A549 treated with CpdA at 1 μM for 4 hours (cell line): ENCODE data around the gene TNFRSF14. TPM values are rescaled to one million over a fixed set of nuclear protein-coding genes. Genes with fewer than 3 reads are reported as not detected.

Experiments used
- total RNA-seq: library from RNA; stranded (reverse); fragments of 200-300 nt; extraction: Qiagen RNA extraction; gene quantifications from 5 replicates; pipeline ENCODE4 v1.2.3, GENCODE V29; 2022; ENCODE audit warnings: low read depth

The TNFRSF14 gene
- 0.08 to 0.22 TPM (median 0.16 TPM) in 4 of 5 replicates, not detected in the other for total RNA-seq

GRCh38 chr1:2556277-2556677 is at the start of gene TNFRSF14:
TNFRSF14 (plus strand) TSS chr1:2556371; CDS start chr1:2556665, 294 bp downstream.

GRCh38 chr1:2525920-2526823 is 30.0 kb upstream of the TNFRSF14 start, which contains the start of gene PANK4:
PANK4 (minus strand) TSS chr1:2526596; CDS start chr1:2526587, 9 bp downstream.

GRCh38 chr1:2529784-2530512 is 26.2 kb upstream of the TNFRSF14 start, which contains the start of gene HES5:
HES5 (minus strand) TSS chr1:2530263; CDS start chr1:2530164, 99 bp downstream.

GRCh38 chr1:2586154-2587070 is 30.2 kb downstream of the TNFRSF14 start, which contains the start of gene PRXL2B:
PRXL2B (plus strand) TSS chr1:2586777; CDS start chr1:2586886, 109 bp downstream.

Other genes starting within 250 kb of the TNFRSF14 start
- gene MORN1, start 164.8 kb upstream of the TNFRSF14 start, total RNA-seq: 5.6 to 7.3 TPM (median 6.3 TPM) in 5 replicates
- gene RER1, start 164.5 kb upstream of the TNFRSF14 start, total RNA-seq: 91.9 to 132 TPM (median 121 TPM) in 5 replicates
- gene PEX10, start 143.8 kb upstream of the TNFRSF14 start, total RNA-seq: 17.7 to 23.7 TPM (median 20.8 TPM) in 5 replicates
- gene PLCH2, start 80.1 kb upstream of the TNFRSF14 start, total RNA-seq: 0.15 to 0.41 TPM (median 0.34 TPM) in 5 replicates
- 9.2 to 12.0 TPM (median 9.9 TPM) in 5 replicates for gene PANK4, start 29.8 kb upstream of the TNFRSF14 start, total RNA-seq
- not detected in 5 replicates for gene HES5, start 26.1 kb upstream of the TNFRSF14 start, total RNA-seq
- 15.9 to 22.1 TPM (median 19.3 TPM) in 5 replicates for gene PRXL2B, start 30.4 kb downstream of the TNFRSF14 start, total RNA-seq
- gene MMEL1, start 76.6 kb downstream of the TNFRSF14 start, total RNA-seq: 0.11 to 0.35 TPM in 2 of 5 replicates, not detected in the others
- 0.03 to 0.08 TPM (median 0.05 TPM) in 5 replicates for gene TTC34, start 245.3 kb downstream of the TNFRSF14 start, total RNA-seq